GM18858 (cell line): Measurements from ENCODE around the gene DAP3.
"Not testable (repeated sequence)": the region's sequence is repeated elsewhere in the genome, so short reads cannot be mapped to it uniquely, and the experiment has no call there.

Source experiments
- ATAC-seq: cut with Tn5 transposase; IDR thresholded peaks from one replicate; pipeline ENCODE4 v1.9.1; 2021; ENCODE audit not compliant: unreplicated experiment

DAP3 gene

GRCh38 chr1:155681776-155682175 is 7.1 kb upstream of the DAP3 start:
- ATAC-seq: no peak

DNA sequence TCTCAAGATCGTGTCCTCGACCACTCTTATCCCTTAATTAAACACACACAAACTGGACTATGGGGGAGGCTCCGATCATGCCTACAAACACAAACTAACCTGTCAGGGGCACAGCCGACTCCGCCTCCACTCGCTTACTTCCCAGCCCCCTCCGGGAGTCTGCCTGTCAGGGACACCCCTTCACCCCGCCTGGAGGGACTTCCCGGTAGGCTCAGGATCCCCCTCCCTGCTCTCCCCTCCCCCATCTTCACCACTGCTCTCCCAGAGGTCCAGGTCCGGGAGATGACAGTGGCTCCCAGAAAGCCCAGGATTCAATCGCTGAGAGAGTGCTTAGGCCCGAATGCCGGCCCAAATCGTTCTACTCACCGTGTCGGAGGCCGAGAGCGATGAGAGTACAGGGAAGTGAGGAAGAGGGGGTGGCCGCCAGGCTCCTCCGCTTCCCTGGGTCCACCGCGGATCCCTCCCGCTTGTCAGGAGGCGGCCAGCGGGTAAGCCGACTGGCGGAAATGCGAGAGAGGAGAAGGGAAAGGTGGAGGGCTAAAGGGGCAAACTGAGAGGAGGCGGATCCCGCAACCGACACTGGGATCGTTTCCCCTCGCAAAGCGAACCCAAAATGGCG is 1.1 kb upstream of the DAP3 start:
- peak; percentile 9 for ATAC-seq

- peak; percentile 73 for ATAC-seq
Observed at GRCh38 chr1:155688324-155689080, 389 bp upstream of the DAP3 start, which contains the start of gene YY1AP1. Gene YY1AP1 (minus strand): TSS chr1:155688774. CDS start chr1:155680436, 8,338 bp downstream.

- ATAC-seq: no peak
Observed at GRCh38 chr1:155691992-155692528, 3.2 kb downstream of the DAP3 start.

- ATAC-seq: no peak
Observed at GRCh38 chr1:155694167-155694566, 5.3 kb downstream of the DAP3 start.

DNA sequence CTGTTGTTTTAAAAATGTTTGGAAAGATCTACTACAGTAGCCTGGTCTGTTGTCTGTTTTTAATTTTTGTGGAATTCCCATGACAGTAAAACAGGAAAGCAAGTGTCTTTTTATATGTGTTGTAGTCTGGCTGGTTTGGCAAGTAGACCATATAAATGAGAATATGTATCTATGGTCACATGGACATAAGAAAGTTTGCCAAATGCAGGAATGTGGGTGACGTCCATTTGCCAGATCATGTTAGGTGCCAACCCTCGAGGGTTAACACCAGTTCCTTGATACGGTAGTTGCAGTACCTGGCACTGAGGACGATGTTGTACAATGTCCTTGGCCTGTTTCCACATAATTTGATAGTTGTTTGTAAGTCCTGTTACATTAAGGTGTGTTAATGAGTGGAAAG is 6.2 kb downstream of the DAP3 start:
- no peak for ATAC-seq

GRCh38 chr1:155695608-155696007 is 6.7 kb downstream of the DAP3 start:
- no peak for ATAC-seq

DNA sequence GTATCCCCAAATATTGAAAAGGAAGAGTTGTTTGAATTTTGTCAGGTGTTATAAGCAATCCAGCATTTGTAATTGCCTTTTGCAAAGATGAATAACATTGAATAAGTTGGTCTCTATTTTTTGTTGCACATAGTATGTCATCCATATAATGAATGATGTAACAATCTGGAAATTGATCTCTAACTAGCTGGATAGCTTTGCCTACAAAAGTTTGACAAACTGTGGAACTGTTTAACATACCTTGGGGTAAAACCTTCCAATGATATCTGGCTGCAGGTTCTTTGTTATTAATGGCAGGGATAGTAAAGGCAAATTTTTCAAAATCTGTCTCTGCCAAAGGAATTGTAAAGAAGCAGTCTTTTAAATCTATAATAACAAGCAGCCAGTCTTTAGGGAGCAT is 7.6 kb downstream of the DAP3 start:
- no peak for ATAC-seq

GRCh38 chr1:155697046-155697445 is 8.2 kb downstream of the DAP3 start:
- ATAC-seq: no peak

- ATAC-seq: not testable (repeated sequence)
Observed at GRCh38 chr1:155697616-155698015, 8.7 kb downstream of the DAP3 start.

DNA sequence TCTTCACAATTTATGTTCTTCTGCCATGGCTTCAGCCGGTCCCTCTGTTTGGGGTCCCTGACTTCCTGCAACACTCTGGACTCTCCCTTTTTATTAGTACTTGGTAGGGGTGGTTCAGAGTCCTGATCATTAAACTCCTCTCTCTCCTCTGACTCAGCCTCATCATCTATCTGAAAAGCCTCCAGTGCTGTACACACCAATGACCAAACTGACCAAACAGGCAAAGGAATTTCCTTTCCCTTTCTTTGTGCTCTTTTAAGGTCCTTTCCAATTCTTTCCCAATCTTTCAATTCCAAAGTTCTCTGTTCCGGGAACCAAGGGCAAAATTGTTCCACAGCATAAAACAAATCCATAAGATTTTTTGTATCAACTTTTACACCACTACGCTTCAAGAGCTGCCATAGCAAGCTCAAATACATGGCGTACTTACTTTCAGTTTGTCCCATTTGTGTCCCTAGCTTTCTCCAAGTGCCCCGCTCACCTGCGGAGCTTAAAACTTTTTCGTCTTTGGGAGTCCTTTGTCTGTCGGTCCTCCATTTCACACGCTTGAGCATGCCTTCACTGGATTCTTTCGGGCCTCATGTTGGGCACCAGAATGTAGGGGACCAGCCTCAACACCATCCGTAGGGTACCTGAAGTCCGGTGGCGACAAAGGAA is 9.6 kb downstream of the DAP3 start:
- ATAC-seq: no peak

- ATAC-seq: not testable (repeated sequence)
Observed at GRCh38 chr1:155699062-155699461, 10.2 kb downstream of the DAP3 start.

- not testable (repeated sequence) for ATAC-seq
Observed at GRCh38 chr1:155701675-155702074, 12.8 kb downstream of the DAP3 start.

DNA sequence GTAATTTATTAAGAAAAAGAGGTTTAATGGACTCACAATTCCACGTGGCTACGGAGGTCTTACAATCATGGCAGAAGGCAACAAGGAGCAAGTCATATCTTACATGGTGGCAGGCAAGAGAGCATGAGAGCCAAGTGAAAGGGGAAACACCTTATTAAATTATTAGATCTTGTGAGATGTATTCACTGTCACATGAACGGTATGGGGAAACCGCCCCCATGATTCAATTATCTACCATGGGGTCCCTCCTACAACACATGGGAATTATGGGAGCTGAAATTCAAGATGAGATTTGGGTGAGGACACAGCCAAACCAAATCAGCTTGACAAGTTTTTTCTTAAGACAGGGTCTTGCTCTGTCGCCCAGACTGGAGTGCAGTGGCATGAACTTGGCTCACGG is 14.3 kb downstream of the DAP3 start:
- ATAC-seq: no peak

DNA sequence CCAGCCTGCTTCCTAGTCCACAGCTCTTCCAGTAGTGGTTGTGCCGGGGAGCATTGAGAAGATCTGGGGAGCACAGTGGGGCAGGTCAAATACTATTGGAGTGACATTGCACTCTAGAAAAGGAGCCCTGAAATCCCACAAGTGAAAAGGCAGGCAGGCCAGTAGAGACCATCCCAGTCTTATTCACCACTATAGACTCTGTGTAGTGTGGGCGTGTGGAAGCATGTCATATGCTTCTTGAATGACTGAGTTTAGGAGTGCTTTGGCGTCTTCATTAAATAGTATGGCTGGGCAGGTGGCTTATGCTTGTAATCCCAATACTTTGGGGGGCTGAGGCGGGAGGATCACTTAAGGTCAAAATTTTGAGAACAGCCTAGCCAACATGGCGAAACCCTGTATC is 15.5 kb downstream of the DAP3 start:
- ATAC-seq: not testable (repeated sequence)

DNA sequence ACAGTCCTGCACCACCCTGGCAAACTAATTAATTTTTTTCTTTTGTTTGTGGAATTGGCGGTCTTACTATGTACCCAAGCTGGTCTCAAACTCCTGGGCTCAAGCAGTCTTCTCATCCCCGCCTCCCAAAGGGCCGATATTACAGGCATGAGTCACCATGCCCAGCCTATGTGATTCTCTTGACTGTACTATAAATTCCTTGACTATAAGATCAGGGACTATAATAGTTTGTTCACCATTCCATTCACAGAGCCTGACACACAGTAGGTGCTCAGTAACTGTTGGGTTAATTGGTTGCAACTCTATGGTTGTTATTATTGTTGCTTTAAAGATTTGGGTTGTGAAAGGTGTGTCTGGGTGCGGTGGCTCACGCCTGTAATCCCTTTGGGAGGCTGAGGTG is 17.2 kb downstream of the DAP3 start:
- no peak for ATAC-seq

- ATAC-seq: no peak
Observed at GRCh38 chr1:155709391-155709790, 20.5 kb downstream of the DAP3 start.

- not testable (repeated sequence) for ATAC-seq
Observed at GRCh38 chr1:155711457-155711856, 22.6 kb downstream of the DAP3 start.

GRCh38 chr1:155712636-155713035 is 23.7 kb downstream of the DAP3 start:
- ATAC-seq: not testable (repeated sequence)

DNA sequence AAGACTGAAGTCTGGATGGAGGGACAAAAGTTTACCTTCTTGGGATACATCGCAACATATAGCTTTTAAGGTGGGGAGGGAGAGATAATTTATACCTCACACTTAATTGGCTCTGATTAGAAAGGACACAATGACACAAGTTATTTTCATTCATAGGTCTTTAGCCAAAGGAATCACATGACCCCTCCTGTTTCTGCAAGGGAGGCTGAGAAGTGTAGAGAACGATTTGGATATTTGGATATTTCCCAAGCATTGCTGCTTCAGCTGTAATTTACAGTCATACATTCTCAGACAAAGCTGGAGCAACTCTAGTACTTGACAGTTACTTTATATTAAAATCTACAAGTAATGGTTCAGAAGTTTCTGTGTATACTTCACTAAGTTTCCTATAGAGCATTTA is 24.2 kb downstream of the DAP3 start:
- no peak for ATAC-seq

DNA sequence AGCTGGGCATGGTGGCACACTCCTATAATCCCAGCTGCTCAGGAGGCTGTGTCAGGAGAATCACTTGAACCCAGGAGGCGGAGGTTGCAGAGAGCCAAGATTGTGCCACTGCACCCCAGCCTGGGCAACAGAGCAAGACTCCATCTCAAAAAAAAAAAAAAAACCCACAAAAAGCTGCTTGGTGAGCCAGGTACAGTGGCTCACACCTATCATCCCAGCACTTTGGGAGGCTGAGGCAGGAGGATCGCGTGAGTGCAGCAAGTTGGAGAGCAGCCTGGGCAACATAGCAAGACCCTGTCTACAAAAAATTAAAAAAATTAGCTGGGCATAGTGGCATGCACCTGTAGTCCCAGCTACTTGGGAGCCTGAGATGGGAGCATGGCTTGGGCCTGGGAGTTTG is 26.2 kb downstream of the DAP3 start:
- ATAC-seq: not testable (repeated sequence)

DNA sequence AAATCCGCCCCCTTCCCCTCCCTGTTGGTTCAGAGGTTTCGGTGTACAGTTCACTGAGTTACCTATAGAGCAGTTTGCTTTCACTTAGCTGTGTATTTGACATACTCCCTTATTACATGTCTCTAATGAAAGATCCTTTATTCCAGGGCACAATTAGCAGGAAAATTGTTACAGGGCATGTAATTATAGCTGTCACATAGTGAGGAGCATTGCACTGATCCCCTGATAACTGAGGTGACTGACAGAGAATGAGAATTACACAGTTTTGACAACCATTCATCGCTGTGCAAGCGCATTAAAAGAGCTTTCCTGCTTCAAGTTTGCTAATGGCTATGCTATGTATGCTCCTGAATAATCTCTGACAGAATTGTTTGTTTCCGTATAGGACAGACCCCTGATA is 26.9 kb downstream of the DAP3 start:
- no peak for ATAC-seq
